ENCODE results near the gene USP12.
"Not testable (repeated sequence)": the region's sequence is repeated elsewhere in the genome, so short reads cannot be mapped to it uniquely, and the experiment has no call there.

USP12 gene

GRCh38 chr13:27118428-27119054, 53.1 kb downstream of the USP12 start:
- no peak for DNase-seq

GRCh38 chr13:27117952-27118351, 53.7 kb downstream of the USP12 start:
- DNase-seq: no peak

- DNase-seq: no peak
These were observed 54.5 kb downstream of the USP12 start for GRCh38 chr13:27117158-27117557.

- no peak for DNase-seq
These were observed 58.2 kb downstream of the USP12 start for GRCh38 chr13:27113436-27113835.

GRCh38 chr13:27112006-27112405, 59.6 kb downstream of the USP12 start:
- DNase-seq: no peak

GRCh38 chr13:27110056-27110746, 61.4 kb downstream of the USP12 start:
- DNase-seq: no peak

GRCh38 chr13:27106144-27106543, 65.5 kb downstream of the USP12 start:
- no peak for DNase-seq

- DNase-seq: no peak
These were observed 67.0 kb downstream of the USP12 start for GRCh38 chr13:27104606-27105005.

- no peak for DNase-seq
These were observed 69.8 kb downstream of the USP12 start for GRCh38 chr13:27101847-27102246.

- no peak for DNase-seq
These were observed 70.3 kb downstream of the USP12 start for GRCh38 chr13:27101289-27101688.

- DNase-seq: no peak
These were observed 73.9 kb downstream of the USP12 start for GRCh38 chr13:27097691-27098090.

GRCh38 chr13:27091451-27091850, 80.2 kb downstream of the USP12 start:
- DNase-seq: no peak

GRCh38 chr13:27088619-27089018, 83.0 kb downstream of the USP12 start:
- no peak for DNase-seq

- DNase-seq: no peak
These were observed 84.9 kb downstream of the USP12 start for GRCh38 chr13:27086599-27087265.

- DNase-seq: no peak
These were observed 88.4 kb downstream of the USP12 start for GRCh38 chr13:27083183-27083582.

GRCh38 chr13:27081893-27082679, 89.5 kb downstream of the USP12 start:
- no peak for DNase-seq

- no peak for DNase-seq
These were observed 91.3 kb downstream of the USP12 start for GRCh38 chr13:27080018-27080948.

GRCh38 chr13:27079421-27079958, 92.1 kb downstream of the USP12 start:
- no peak for DNase-seq

- DNase-seq: no peak
These were observed 94.2 kb downstream of the USP12 start for GRCh38 chr13:27077451-27077850.

GRCh38 chr13:27076421-27076820, 95.2 kb downstream of the USP12 start:
- DNase-seq: no peak

GRCh38 chr13:27073186-27073585, 98.4 kb downstream of the USP12 start:
- DNase-seq: no peak

GRCh38 chr13:27066123-27066522, 105.5 kb downstream of the USP12 start:
- not testable (repeated sequence) for DNase-seq
